GM23338 (cell line): ENCODE measurements around the gene AAMDC.

Source experiments
- CREB1 ChIP-seq: fragments of 250-450 bp; sonication (Bioruptor Pico); IDR thresholded peaks from 2 replicates; pipeline ENCODE4 v1.5.0; 2020; ENCODE audit warnings: low read depth, mild to moderate bottlenecking, moderate library complexity
- EZH2 ChIP-seq: fragments of 200-600 bp; sonication (generic); IDR thresholded peaks from one replicate; pipeline ENCODE4 v1.8.0; 2017; ENCODE audit warnings: antibody characterized with exemption, mild to moderate bottlenecking, low read depth; ENCODE audit not compliant: unreplicated experiment
- EZH2phosphoT487 ChIP-seq: fragments of 200-600 bp; sonication (generic); IDR thresholded peaks from one replicate; pipeline ENCODE4 v1.8.1; 2018; ENCODE audit warnings: antibody characterized with exemption; ENCODE audit not compliant: unreplicated experiment
- JUNB ChIP-seq: IDR thresholded peaks from one replicate; pipeline ENCODE4 v1.6.1; 2016; ENCODE audit warnings: antibody characterized with exemption; ENCODE audit not compliant: unreplicated experiment
- POLR2AphosphoS5 ChIP-seq: IDR thresholded peaks from 2 replicates; pipeline ENCODE4 v1.6.1; 2016; ENCODE audit warnings: antibody characterized with exemption, low read depth
- REST ChIP-seq: IDR thresholded peaks from one replicate; pipeline ENCODE4 v1.6.1; 2018; ENCODE audit warnings: antibody characterized with exemption; ENCODE audit not compliant: unreplicated experiment
- STAT1 ChIP-seq: IDR thresholded peaks from one replicate; pipeline ENCODE4 v1.6.1; 2016; ENCODE audit warnings: antibody characterized with exemption; ENCODE audit not compliant: unreplicated experiment
- ZNF114 ChIP-seq: fragments of 250-450 bp; sonication (Bioruptor Pico); IDR thresholded peaks from 2 replicates; pipeline ENCODE4 v1.5.0; 2020; ENCODE audit warnings: mild to moderate bottlenecking, moderate library complexity
- ZNF331 ChIP-seq: fragments of 250-450 bp; sonication (Bioruptor Pico); IDR thresholded peaks from 2 replicates; pipeline ENCODE4 v1.5.0; 2020; ENCODE audit warnings: low read depth, mild to moderate bottlenecking, moderate library complexity
- ZNF462 ChIP-seq: fragments of 250-450 bp; sonication (Bioruptor Pico); IDR thresholded peaks from 2 replicates; pipeline ENCODE4 v1.5.0; 2020; ENCODE audit warnings: mild to moderate bottlenecking, moderate library complexity
- TF ChIP-seq, protein P1 (sequence below), 2 experiments: fragments of 200-600 bp in 1 of 2; sonication (generic) in 1 of 2; conservative IDR thresholded peaks; 2 replicates each; pipeline versions ENCODE4 v1.5.1 to v1.6.1; 2016 to 2017; ENCODE audit warnings: antibody characterized with exemption in 2 of 2, low read depth in 2 of 2, mild to moderate bottlenecking in 2 of 2, moderate library complexity in 1 of 2
- TF ChIP-seq, protein P2 (sequence below): IDR thresholded peaks from 2 replicates; pipeline ENCODE4 v1.6.1; 2016; ENCODE audit warnings: antibody characterized with exemption

DNA sequence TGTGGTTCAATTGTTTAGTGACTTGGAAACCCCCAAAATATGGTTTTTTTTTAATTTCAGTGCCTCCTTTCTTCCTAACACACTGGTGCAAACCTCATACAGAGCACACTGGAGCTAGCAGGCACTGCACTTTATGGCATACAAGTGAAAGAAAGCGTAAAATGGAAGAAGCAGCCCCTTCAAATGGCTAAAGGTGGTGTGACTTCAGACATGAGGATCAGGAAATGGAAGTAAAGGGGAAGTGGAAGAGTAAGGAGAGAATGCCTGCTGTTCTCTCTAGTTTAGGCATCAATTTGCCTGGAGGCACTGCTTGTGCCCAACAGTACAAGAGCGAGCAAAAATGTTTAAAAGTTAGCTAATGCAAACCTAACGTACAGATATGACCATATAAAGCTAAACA, 6.1 kb upstream of the AAMDC start:
- TF ChIP-seq, protein P1, sequence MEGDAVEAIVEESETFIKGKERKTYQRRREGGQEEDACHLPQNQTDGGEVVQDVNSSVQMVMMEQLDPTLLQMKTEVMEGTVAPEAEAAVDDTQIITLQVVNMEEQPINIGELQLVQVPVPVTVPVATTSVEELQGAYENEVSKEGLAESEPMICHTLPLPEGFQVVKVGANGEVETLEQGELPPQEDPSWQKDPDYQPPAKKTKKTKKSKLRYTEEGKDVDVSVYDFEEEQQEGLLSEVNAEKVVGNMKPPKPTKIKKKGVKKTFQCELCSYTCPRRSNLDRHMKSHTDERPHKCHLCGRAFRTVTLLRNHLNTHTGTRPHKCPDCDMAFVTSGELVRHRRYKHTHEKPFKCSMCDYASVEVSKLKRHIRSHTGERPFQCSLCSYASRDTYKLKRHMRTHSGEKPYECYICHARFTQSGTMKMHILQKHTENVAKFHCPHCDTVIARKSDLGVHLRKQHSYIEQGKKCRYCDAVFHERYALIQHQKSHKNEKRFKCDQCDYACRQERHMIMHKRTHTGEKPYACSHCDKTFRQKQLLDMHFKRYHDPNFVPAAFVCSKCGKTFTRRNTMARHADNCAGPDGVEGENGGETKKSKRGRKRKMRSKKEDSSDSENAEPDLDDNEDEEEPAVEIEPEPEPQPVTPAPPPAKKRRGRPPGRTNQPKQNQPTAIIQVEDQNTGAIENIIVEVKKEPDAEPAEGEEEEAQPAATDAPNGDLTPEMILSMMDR (conservative IDR thresholded peaks at IDR 0.05; ENCODE audit: low read depth in 2 of 2): no peak
- no peak for TF ChIP-seq REST
- TF ChIP-seq EZH2: no peak
- no peak for TF ChIP-seq JUNB
- TF ChIP-seq POLR2AphosphoS5: no peak
- TF ChIP-seq ZNF462 (CRISPR knock-in tag): no peak
- TF ChIP-seq EZH2phosphoT487: no peak
- no peak for TF ChIP-seq ZNF331 (CRISPR knock-in tag)
- no peak for TF ChIP-seq CREB1
- TF ChIP-seq, protein P2, sequence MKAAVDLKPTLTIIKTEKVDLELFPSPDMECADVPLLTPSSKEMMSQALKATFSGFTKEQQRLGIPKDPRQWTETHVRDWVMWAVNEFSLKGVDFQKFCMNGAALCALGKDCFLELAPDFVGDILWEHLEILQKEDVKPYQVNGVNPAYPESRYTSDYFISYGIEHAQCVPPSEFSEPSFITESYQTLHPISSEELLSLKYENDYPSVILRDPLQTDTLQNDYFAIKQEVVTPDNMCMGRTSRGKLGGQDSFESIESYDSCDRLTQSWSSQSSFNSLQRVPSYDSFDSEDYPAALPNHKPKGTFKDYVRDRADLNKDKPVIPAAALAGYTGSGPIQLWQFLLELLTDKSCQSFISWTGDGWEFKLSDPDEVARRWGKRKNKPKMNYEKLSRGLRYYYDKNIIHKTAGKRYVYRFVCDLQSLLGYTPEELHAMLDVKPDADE: no peak
- no peak for TF ChIP-seq STAT1
- TF ChIP-seq ZNF114 (CRISPR knock-in tag): no peak
